HL-60 (cell line): ENCODE measurements around the gene FRRS1L.

Experiments
- DNase-seq, 2 experiments: peaks; one replicate each; pipeline ENCODE4 v3.0.0-alpha.2; 2010 to 2020; ENCODE audit warnings: low read depth in 1 of 2, low spot score in 1 of 2
- H3K27ac ChIP-seq: fragments of 250-450 bp; sonication (Bioruptor Pico); replicated peaks from 2 replicates; pipeline ENCODE4 v1.5.1; 2020; ENCODE audit warnings: mild to moderate bottlenecking, moderate library complexity
- H3K27me3 ChIP-seq: fragments of 250-450 bp; sonication (Bioruptor Pico); 2 replicates; pipeline ENCODE4 v1.5.1; 2021; ENCODE audit warnings: mild to moderate bottlenecking, moderate library complexity; ENCODE audit not compliant: insufficient read depth, poor library complexity, severe bottlenecking
- H3K4me3 ChIP-seq: replicated peaks from 2 replicates; pipeline ENCODE4 v1.5.1; 2011; ENCODE audit warnings: mild to moderate bottlenecking, control low read depth, low read length; ENCODE audit not compliant: insufficient read depth
- GABPA ChIP-seq: IDR thresholded peaks from 2 replicates; pipeline ENCODE4 v1.6.1; 2012; ENCODE audit warnings: low read depth
- POLR2AphosphoS5 ChIP-seq: IDR thresholded peaks from 2 replicates; pipeline ENCODE4 v1.6.1; 2012; ENCODE audit warnings: low read depth
- SPI1 ChIP-seq: IDR thresholded peaks from 2 replicates; pipeline ENCODE4 v1.6.1; 2012; ENCODE audit warnings: low read depth, mild to moderate bottlenecking, borderline replicate concordance
- TF ChIP-seq, protein P1 (sequence below): IDR thresholded peaks from 2 replicates; pipeline ENCODE4 v1.6.1; 2012; ENCODE audit warnings: low read depth; ENCODE audit not compliant: insufficient replicate concordance
- TF ChIP-seq, protein P2 (sequence below): IDR thresholded peaks from one replicate; pipeline ENCODE4 v1.5.1; 2011; ENCODE audit warnings: low read length, control low read depth, inconsistent platforms; ENCODE audit not compliant: insufficient read depth

FRRS1L gene

DNA sequence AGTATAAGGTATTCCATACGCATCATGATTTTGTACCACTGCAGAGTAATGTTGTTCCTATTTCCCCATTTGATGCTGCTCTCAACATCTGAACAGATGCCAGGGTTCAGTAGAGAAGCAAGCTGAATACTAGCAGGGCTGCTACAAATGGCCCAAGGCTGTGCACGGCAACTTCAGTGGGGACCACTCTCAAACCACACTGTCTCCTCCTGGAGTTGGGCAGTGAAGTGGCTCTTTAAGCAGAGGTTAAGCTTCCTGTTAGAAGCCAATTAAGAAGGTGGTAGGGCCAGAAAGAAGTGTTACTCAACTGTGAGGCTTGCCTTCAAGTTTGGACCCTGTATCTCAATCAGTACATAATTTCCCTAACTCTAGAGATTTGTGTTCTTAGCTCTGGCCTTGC, 79.3 kb downstream of the FRRS1L start:
- TF ChIP-seq, protein P1, sequence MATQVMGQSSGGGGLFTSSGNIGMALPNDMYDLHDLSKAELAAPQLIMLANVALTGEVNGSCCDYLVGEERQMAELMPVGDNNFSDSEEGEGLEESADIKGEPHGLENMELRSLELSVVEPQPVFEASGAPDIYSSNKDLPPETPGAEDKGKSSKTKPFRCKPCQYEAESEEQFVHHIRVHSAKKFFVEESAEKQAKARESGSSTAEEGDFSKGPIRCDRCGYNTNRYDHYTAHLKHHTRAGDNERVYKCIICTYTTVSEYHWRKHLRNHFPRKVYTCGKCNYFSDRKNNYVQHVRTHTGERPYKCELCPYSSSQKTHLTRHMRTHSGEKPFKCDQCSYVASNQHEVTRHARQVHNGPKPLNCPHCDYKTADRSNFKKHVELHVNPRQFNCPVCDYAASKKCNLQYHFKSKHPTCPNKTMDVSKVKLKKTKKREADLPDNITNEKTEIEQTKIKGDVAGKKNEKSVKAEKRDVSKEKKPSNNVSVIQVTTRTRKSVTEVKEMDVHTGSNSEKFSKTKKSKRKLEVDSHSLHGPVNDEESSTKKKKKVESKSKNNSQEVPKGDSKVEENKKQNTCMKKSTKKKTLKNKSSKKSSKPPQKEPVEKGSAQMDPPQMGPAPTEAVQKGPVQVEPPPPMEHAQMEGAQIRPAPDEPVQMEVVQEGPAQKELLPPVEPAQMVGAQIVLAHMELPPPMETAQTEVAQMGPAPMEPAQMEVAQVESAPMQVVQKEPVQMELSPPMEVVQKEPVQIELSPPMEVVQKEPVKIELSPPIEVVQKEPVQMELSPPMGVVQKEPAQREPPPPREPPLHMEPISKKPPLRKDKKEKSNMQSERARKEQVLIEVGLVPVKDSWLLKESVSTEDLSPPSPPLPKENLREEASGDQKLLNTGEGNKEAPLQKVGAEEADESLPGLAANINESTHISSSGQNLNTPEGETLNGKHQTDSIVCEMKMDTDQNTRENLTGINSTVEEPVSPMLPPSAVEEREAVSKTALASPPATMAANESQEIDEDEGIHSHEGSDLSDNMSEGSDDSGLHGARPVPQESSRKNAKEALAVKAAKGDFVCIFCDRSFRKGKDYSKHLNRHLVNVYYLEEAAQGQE: no peak
- no peak for TF ChIP-seq GABPA
- TF ChIP-seq SPI1: no peak
- TF ChIP-seq, protein P2, sequence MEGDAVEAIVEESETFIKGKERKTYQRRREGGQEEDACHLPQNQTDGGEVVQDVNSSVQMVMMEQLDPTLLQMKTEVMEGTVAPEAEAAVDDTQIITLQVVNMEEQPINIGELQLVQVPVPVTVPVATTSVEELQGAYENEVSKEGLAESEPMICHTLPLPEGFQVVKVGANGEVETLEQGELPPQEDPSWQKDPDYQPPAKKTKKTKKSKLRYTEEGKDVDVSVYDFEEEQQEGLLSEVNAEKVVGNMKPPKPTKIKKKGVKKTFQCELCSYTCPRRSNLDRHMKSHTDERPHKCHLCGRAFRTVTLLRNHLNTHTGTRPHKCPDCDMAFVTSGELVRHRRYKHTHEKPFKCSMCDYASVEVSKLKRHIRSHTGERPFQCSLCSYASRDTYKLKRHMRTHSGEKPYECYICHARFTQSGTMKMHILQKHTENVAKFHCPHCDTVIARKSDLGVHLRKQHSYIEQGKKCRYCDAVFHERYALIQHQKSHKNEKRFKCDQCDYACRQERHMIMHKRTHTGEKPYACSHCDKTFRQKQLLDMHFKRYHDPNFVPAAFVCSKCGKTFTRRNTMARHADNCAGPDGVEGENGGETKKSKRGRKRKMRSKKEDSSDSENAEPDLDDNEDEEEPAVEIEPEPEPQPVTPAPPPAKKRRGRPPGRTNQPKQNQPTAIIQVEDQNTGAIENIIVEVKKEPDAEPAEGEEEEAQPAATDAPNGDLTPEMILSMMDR: no peak
- TF ChIP-seq POLR2AphosphoS5: no peak
- Histone ChIP-seq H3K27ac (no peak overlapping the region), H3K27me3 (no peaks in the 10 kb centered on the region), H3K4me3 (no peak overlapping the region)
- DNase-seq: no peak

DNA sequence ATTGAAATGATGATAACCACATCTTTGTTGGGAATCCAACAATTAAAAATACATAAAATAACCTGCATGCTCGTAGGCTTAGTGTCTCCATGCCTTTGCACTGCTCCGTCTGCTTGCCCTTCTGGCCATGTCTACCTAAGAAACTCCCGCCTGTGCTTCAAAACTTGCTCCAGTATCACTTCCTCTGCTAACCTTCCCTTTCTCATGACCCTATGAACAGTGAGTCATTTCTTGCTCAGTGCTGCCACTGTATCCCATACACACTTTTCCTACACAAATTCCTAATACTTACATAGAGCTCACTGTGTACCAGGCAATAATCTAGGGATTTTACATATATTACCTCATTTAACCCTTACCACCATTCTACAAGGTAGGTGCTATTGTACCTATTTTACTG, 80.8 kb downstream of the FRRS1L start:
- TF ChIP-seq POLR2AphosphoS5: no peak
- TF ChIP-seq SPI1: no peak; the same call in 1 of the 2 replicates
- no peak for TF ChIP-seq GABPA
- TF ChIP-seq, protein P2: no peak
- TF ChIP-seq, protein P1: no peak

DNA sequence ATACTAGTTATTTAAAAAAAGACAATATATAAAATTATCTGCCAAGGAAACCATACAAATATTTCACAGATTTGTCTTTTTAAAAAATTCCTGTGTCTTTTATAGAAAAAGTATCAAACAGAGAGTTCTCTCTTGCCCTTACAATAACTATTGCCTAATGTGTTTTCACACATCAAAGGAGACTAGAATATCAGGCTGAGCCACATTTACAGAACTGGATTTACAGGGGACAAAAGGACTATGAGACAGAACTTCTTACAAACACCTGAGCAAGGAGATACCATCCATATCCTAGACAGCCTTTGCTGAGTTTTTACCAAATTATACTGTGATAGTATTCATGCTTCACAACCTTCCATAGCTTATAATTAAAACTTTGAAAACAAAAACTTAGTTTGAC, 81.5 kb downstream of the FRRS1L start:
- Histone ChIP-seq H3K27me3 (no peaks in the 10 kb centered on the region), H3K4me3 (no peak overlapping the region), H3K27ac (no peak overlapping the region)
- TF ChIP-seq GABPA: no peak
- TF ChIP-seq, protein P2: no peak
- TF ChIP-seq, protein P1: no peak
- no peak for TF ChIP-seq SPI1
- no peak for TF ChIP-seq POLR2AphosphoS5
- no peak for DNase-seq

More for the DNA sequence above, 80.8 kb downstream of the FRRS1L start:
- DNase-seq: peak in 1 of 2 experiments; percentile 38
- H3K27me3 ChIP-seq: no peaks in the 10 kb centered on the region
- H3K4me3 ChIP-seq: no peak overlapping the region
- H3K27ac ChIP-seq: no peak overlapping the region
